Spleen (tissue), 7 donors: ENCODE results near the gene FTO.

Source experiments
- CTCF ChIP-seq, 11 experiments: fragments of 200-600 bp in 7 of 11; fragments of 450-650 bp in 4 of 11; sonication (generic) in 4 of 11; IDR thresholded peaks in 8 of 11; conservative IDR thresholded peaks in 3 of 11; 1 replicate in 7 of 11; 2 replicates in 4 of 11; pipeline versions ENCODE4 v1.4.0 to v1.8.0; 2016 to 2021; ENCODE audit warnings: antibody characterized with exemption in 11 of 11, inconsistent platforms in 4 of 11, mild to moderate bottlenecking in 1 of 11
- POLR2A ChIP-seq, 3 donors: fragments of 450-650 bp; IDR thresholded peaks; one replicate each; pipeline ENCODE4 v1.5.1; 2017; ENCODE audit warnings: antibody characterized with exemption in 3 of 3, mild to moderate bottlenecking in 1 of 3
- POLR2AphosphoS5 ChIP-seq, 3 donors: sonication (generic); formaldehyde crosslinking; IDR thresholded peaks; one replicate each; pipeline ENCODE4 v1.5.1; 2017; ENCODE audit warnings: antibody characterized with exemption in 3 of 3
- donor health status: DM: no; HTN: no; CAD: no; lungs with moderate emphysema.
- donor health status: DM: no; HTN: no; CAD: no.
- donor health status: DM: no; HTN: no; CAD: no.

GRCh38 chr16:53714205-53715022 lies 10.5 kb downstream of the FTO start:
- TF ChIP-seq CTCF (IDR thresholded peaks at IDR 0.05 in 8 of 11, conservative IDR thresholded peaks at IDR 0.05 in 3 of 11) (no peak), POLR2AphosphoS5 (IDR thresholded peaks at IDR 0.05) (no peak), POLR2A (IDR thresholded peaks at IDR 0.05) (no peak)
